NCI-H1092 treated with DMSO at 0.1 percent for 48 hours (cell line): ENCODE data around the gene PCBD2.
A peak's percentile ranks its signal among the peaks of the same experiment; 100 is the strongest.
"Not testable (repeated sequence)": the region's sequence is repeated elsewhere in the genome, so short reads cannot be mapped to it uniquely, and the experiment has no call there.

Source experiments
- DNase-seq: peaks from one replicate; lab custom pipeline; 2025; lab: John Stamatoyannopoulos, UW

PCBD2 gene

GRCh38 chr5:134904610-134905245 lies at the start of gene PCBD2:
Gene PCBD2 (plus strand): TSS chr5:134905131. CDS start chr5:134905140, 9 bp downstream.
- DNase-seq = peak; percentile 86

- not testable (repeated sequence) for DNase-seq
Measured at GRCh38 chr5:134856465-134856864, 48.5 kb upstream of the PCBD2 start.

GRCh38 chr5:134857401-134857800 lies 47.5 kb upstream of the PCBD2 start:
- no peak for DNase-seq

GRCh38 chr5:134864707-134865106 lies 40.2 kb upstream of the PCBD2 start:
- DNase-seq = no peak

GRCh38 chr5:134873494-134873893 lies 31.4 kb upstream of the PCBD2 start:
- no peak for DNase-seq

GRCh38 chr5:134873987-134874830 lies 30.7 kb upstream of the PCBD2 start, which contains the start of gene TXNDC15:
Gene TXNDC15 (plus strand): TSS chr5:134874371. CDS start chr5:134874428, 57 bp downstream.
- DNase-seq = peak; percentile 83

- peak; percentile 66 for DNase-seq
Measured at GRCh38 chr5:134874831-134875655, 29.9 kb upstream of the PCBD2 start.

GRCh38 chr5:134877159-134877558 lies 27.8 kb upstream of the PCBD2 start:
- no peak for DNase-seq

GRCh38 chr5:134878403-134878802 lies 26.5 kb upstream of the PCBD2 start:
- DNase-seq = peak; percentile 7

- DNase-seq = peak; percentile 13
Measured at GRCh38 chr5:134879456-134879855, 25.5 kb upstream of the PCBD2 start.

GRCh38 chr5:134880937-134881336 lies 24.0 kb upstream of the PCBD2 start:
- not testable (repeated sequence) for DNase-seq

GRCh38 chr5:134881711-134882110 lies 23.2 kb upstream of the PCBD2 start:
- DNase-seq = not testable (repeated sequence)

GRCh38 chr5:134887593-134888159 lies 17.3 kb upstream of the PCBD2 start:
- DNase-seq = no peak

GRCh38 chr5:134889335-134889734 lies 15.6 kb upstream of the PCBD2 start:
- no peak for DNase-seq

- DNase-seq = no peak
Measured at GRCh38 chr5:134891473-134891872, 13.5 kb upstream of the PCBD2 start.

- no peak for DNase-seq
Measured at GRCh38 chr5:134892282-134892681, 12.6 kb upstream of the PCBD2 start.

GRCh38 chr5:134892926-134893325 lies 12.0 kb upstream of the PCBD2 start:
- no peak for DNase-seq

GRCh38 chr5:134893748-134894505 lies 11.0 kb upstream of the PCBD2 start:
- DNase-seq = no peak

GRCh38 chr5:134902071-134902801 lies 2.7 kb upstream of the PCBD2 start:
- no peak for DNase-seq

GRCh38 chr5:134905246-134905996 lies 490 bp downstream of the PCBD2 start:
- DNase-seq = peak; percentile 81
